Panc1 (cell line): Measurements from ENCODE around the gene HECA. TPM values are rescaled to one million over a fixed set of nuclear protein-coding genes. Genes with fewer than 3 reads are reported as not detected.

Source experiments
- ATAC-seq: fragments of 200-7000 bp; cut with Tn5 transposase; 2 replicates; pipeline ENCODE4 v1.9.1; 2020; ENCODE audit warnings: mild to moderate bottlenecking, moderate library complexity
- BruUV-seq: library from RNA; stranded (reverse); fragments of 400-500 nt; replicated peaks from 2 replicates; lab custom pipeline; 2021; lab: Mats Ljungman, UMichigan
- CTCF ChIA-PET: fragments of 300-600 bp; sonication (Branson Sonifier 250); formaldehyde crosslinking; loops from one replicate; lab custom pipeline; 2022; ENCODE audit warnings: antibody characterized with exemption; lab: Charles Lee
- POLR2A ChIA-PET: fragments of 300-600 bp; sonication (Branson Sonifier 250); formaldehyde crosslinking; loops from one replicate; lab custom pipeline; 2022; ENCODE audit warnings: antibody characterized with exemption; lab: Charles Lee
- DNase-seq: peaks from one replicate; pipeline ENCODE4 v3.0.0-alpha.2; 2010; ENCODE audit warnings: low read depth, low spot score
- H3K27ac ChIP-seq: 2 replicates; pipeline ENCODE4 v1.5.1; 2011; ENCODE audit warnings: mild to moderate bottlenecking, low read length, inconsistent platforms
- H3K27me3 ChIP-seq: fragments of 200-500 bp; sonication (Bioruptor generic); 2 replicates; pipeline ENCODE4 v1.6.0; 2014; ENCODE audit warnings: low read length, inconsistent platforms; ENCODE audit not compliant: control insufficient read depth, insufficient read depth
- H3K36me3 ChIP-seq: fragments of 200-500 bp; sonication (Bioruptor generic); 2 replicates; pipeline ENCODE4 v1.5.1; 2014; ENCODE audit warnings: inconsistent platforms, mild to moderate bottlenecking, low read length, moderate library complexity; ENCODE audit not compliant: control insufficient read depth, insufficient read depth
- H3K4me1 ChIP-seq: 2 replicates; pipeline ENCODE4 v1.5.1; 2011; ENCODE audit warnings: inconsistent platforms, mild to moderate bottlenecking, low read length, moderate library complexity; ENCODE audit not compliant: control insufficient read depth, insufficient read depth
- H3K4me3 ChIP-seq, 2 experiments: 2 replicates each; pipeline ENCODE4 v1.5.1; 2011 to 2012; ENCODE audit warnings: low read depth in 2 of 2, low read length in 2 of 2, mild to moderate bottlenecking in 2 of 2, inconsistent platforms in 1 of 2, moderate library complexity in 1 of 2
- H3K9me3 ChIP-seq: fragments of 200-500 bp; sonication (Bioruptor generic); 2 replicates; pipeline ENCODE4 v1.5.1; 2014; ENCODE audit warnings: low read depth, mild to moderate bottlenecking, inconsistent platforms, low read length, moderate library complexity; ENCODE audit not compliant: control insufficient read depth, insufficient read depth
- CTCF ChIP-seq: fragments of 450-650 bp; IDR thresholded peaks from 2 replicates; pipeline ENCODE4 v1.5.1; 2017; ENCODE audit warnings: mild to moderate bottlenecking
- POLR2AphosphoS5 ChIP-seq: IDR thresholded peaks from 2 replicates; pipeline ENCODE4 v1.6.1; 2012; ENCODE audit warnings: mild to moderate bottlenecking, low read depth, low read length, moderate library complexity
- REST ChIP-seq, 2 experiments: IDR thresholded peaks; 2 replicates each; pipeline ENCODE4 v1.6.1; 2011 to 2012; ENCODE audit warnings: low read depth in 2 of 2, control low read depth in 1 of 2, low read length in 1 of 2, mild to moderate bottlenecking in 1 of 2, moderate library complexity in 1 of 2; ENCODE audit not compliant: insufficient read depth in 1 of 2
- SIN3A ChIP-seq: IDR thresholded peaks from 2 replicates; pipeline ENCODE4 v1.6.1; 2012; ENCODE audit warnings: low read depth, mild to moderate bottlenecking, low read length, moderate library complexity, borderline replicate concordance; ENCODE audit not compliant: insufficient read depth
- TCF7L2 ChIP-seq: IDR thresholded peaks from 2 replicates; pipeline ENCODE4 v1.6.1; 2011; ENCODE audit warnings: mild to moderate bottlenecking, low read depth, low read length, inconsistent platforms
- in situ Hi-C: cut with HindIII; loops from 2 replicates; pipeline ENCODE4 v1.10.0; 2016; ENCODE audit warnings: low sequenced_read_pairs, low pct_unique_long_range_greater_than_20kb
- intact Hi-C: fragments of 100-400 bp; cut with micrococcal nuclease; formaldehyde crosslinking; loops from one replicate; pipeline ENCODE4 v1.10.0; 2022; ENCODE audit not compliant: unreplicated experiment
- total RNA-seq: library from RNA; stranded (reverse); gene quantifications from one replicate; pipeline ENCODE4 v1.2.1, GENCODE V29; 2021; ENCODE audit not compliant: unreplicated experiment

HECA gene
- total RNA-seq, 1 experiment from 2014 or later, result 3.9 TPM

- Histone ChIP-seq H3K4me3 (no peak overlapping the region), H3K36me3 (no peaks in the 10 kb centered on the region), H3K4me1 (no peaks in the 10 kb centered on the region), H3K27me3 (no peaks in the 10 kb centered on the region), H3K27ac (no peak overlapping the region), H3K9me3 (no peaks in the 10 kb centered on the region)
- ATAC-seq (peak; percentile 51; the same call in 1 of the 2 replicates), DNase-seq (no peak)
- ChIA-PET POLR2A (no interaction called here), CTCF (no interaction called here)
- intact Hi-C loops, result no loop called here
- in situ Hi-C loops, result no loop called here
- BruUV-seq, result no TSS peak
- TF ChIP-seq CTCF (0 out of 2 replicates have a peak, but pooled peaks have one; percentile 14), REST (IDR thresholded peaks at IDR 0.05; ENCODE audit: insufficient read depth in 1 of 2, low read depth in 2 of 2, low read length in 1 of 2) (no peak)
Measured at GRCh38 chr6:139164001-139164400, 29.1 kb downstream of the HECA start.

- POLR2A ChIA-PET, result interaction anchor here (0.6 kb wide), 1 partner anchor 172 kb away, joined by 7 read pairs; no protein-coding TSS in a partner anchor
Measured at GRCh38 chr6:139165324-139165723, 30.4 kb downstream of the HECA start.

More at GRCh38 chr6:139165324-139165723, 30.4 kb downstream of the HECA start:
- H3K27ac ChIP-seq, result no peak overlapping the region
- CTCF ChIA-PET, result no interaction called here
- no peaks in the 10 kb centered on the region for H3K27me3 ChIP-seq
- DNase-seq (no peak), ATAC-seq (no peak)
- no peak for TF ChIP-seq REST (IDR thresholded peaks at IDR 0.05; ENCODE audit: insufficient read depth in 1 of 2, low read depth in 2 of 2, low read length in 1 of 2)
- TF ChIP-seq CTCF, result no peak
- TF ChIP-seq SIN3A, result no peak
- no peak for TF ChIP-seq TCF7L2
- no peak for TF ChIP-seq POLR2AphosphoS5
- intact Hi-C loops, result no loop called here
- BruUV-seq, result no TSS peak
- no peaks in the 10 kb centered on the region for H3K9me3 ChIP-seq
- in situ Hi-C loops, result no loop called here
- H3K4me3 ChIP-seq, result no peak overlapping the region
- no peaks in the 10 kb centered on the region for H3K36me3 ChIP-seq
- no peaks in the 10 kb centered on the region for H3K4me1 ChIP-seq
